GM19023 (cell line): ENCODE results near the gene PUS1.
"Not testable (repeated sequence)": the region's sequence is repeated elsewhere in the genome, so short reads cannot be mapped to it uniquely, and the experiment has no call there.

ENCODE experiments used
- ATAC-seq: cut with Tn5 transposase; IDR thresholded peaks from one replicate; pipeline ENCODE4 v1.9.1; 2021; ENCODE audit warnings: mild to moderate bottlenecking, moderate library complexity; ENCODE audit not compliant: unreplicated experiment

The PUS1 gene

GRCh38 chr12:131959116-131959515 is 30.0 kb downstream of the PUS1 start:
- ATAC-seq: no peak

DNA sequence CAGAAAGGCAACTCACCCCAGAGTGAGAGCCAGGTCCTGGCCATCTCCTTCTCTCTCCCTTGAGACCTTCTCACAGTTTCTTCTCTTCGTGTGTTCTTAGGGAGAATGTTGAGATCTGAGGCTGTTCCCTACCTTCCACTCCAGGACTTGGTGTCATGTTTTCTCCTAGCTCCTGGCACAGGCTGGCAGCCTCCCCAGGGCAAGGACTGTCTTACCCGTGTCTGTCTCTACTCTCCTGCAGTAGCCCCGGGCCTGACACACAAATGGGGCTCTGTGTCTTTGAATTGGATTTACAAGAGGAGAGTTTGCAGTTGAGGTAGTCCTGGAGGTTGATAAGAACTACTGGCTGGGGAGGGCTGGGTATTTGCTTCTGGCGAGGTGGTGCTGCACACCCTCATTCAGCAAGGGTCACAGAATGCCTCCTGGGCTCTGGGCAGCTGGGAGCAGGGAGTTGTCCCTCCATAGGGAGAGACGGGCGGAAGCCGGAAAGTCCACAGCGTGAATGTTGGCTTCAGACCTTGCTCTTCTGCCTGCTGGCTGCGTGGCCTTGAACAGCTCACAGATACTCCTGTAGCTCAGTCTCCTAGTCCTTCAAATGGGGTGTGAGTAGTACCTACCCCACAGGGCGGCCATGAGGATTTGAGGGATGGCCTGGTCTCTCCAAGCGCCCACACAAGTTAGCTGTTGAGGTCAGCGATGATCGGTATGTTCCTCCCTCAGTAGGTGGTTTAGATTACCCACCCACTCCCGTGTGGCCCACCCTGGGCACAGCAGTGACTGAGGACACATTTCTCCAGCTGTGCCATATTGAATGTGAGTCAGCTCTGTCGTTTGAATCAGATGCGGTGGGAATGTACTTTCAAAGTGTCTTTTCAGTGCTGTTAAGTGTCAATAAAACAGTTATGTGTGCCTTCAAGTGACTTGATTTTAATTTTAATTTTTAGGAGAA is 30.8 kb downstream of the PUS1 start:
- ATAC-seq: no peak

- ATAC-seq: not testable (repeated sequence)
These were observed 31.7 kb downstream of the PUS1 start for GRCh38 chr12:131960590-131961325.

DNA sequence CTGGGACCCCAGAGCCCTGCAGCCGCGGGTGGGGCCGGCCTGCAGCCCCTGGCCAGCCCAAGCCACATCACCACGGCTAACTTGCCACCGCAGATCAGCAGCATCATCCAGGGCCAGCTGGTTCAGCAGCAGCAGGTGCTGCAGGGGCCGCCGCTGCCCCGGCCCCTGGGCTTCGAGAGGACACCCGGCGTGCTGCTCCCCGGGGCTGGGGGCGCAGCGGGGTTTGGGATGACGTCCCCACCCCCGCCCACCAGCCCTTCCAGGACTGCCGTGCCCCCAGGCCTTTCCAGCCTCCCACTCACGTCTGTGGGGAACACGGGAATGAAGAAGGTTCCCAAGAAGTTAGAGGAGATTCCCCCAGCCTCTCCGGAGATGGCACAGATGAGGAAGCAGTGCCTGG is 32.3 kb downstream of the PUS1 start:
- not testable (repeated sequence) for ATAC-seq

- no peak for ATAC-seq
These were observed 33.0 kb downstream of the PUS1 start for GRCh38 chr12:131962069-131962468.

GRCh38 chr12:131963381-131963780 is 34.3 kb downstream of the PUS1 start:
- no peak for ATAC-seq

DNA sequence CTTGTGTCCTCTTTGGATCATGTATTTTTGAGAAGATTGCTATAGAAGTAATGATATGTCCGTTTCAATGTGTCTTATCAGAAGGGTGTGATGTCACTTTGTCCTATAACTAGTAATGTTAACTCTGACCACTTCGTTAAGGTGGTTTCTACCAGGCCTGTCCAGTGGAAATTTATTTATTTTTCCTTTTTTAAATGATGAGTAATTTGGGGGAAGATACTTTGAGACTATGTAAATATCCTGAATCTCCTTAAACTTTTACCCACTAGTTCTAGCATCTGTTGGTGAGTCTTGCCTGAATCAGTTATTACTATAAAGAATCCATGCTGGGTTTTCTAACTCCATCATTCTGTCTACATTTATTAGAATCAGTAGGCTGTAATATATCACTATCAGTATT is 36.0 kb downstream of the PUS1 start:
- no peak for ATAC-seq

- ATAC-seq: no peak
These were observed 42.1 kb downstream of the PUS1 start for GRCh38 chr12:131971226-131971625.

DNA sequence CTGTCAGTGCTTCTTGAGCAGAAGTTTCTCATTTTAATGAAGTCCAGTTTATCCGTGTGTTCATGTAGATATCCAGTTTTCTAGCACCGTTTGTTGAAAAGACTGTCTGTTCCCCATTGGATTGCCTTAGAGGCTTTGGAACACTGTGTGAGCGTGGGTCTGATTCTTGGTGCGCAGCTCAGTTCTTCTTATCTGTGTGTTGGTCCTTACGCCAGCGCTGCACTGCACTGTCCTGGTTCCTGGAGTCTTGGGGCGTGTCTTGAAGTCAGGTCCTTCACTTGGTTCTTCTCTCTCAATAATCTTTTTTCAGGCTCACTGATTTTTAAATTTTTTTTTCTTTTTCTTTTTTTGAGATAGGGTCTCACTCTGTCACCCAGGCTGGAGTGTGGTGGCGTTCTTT is 46.2 kb downstream of the PUS1 start:
- ATAC-seq: no peak

- ATAC-seq: no peak
These were observed 50.5 kb downstream of the PUS1 start for GRCh38 chr12:131979606-131980005.

- no peak for ATAC-seq
These were observed 51.2 kb downstream of the PUS1 start for GRCh38 chr12:131980263-131980662.

DNA sequence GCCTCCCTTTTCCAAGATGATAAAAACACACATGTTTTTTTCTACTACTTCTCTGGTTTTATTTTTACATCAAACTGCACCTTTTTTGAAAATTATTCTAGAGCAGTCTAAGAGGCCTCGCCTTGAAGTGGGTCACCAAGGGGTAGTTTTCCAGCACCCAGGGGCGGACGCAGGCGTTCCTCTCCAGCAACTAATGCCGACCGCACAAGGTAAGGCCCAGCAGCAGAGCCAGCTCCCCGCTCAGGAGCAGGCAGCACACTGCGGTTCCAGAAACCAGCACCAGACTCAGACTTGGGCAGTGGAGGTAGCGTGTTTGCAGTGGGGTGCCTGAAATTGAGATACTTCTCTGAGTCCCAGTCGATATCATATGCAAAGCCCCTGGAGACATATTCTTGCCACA is 52.3 kb downstream of the PUS1 start:
- ATAC-seq: no peak

- ATAC-seq: no peak
These were observed 53.0 kb downstream of the PUS1 start for GRCh38 chr12:131982041-131982440.

GRCh38 chr12:131983026-131983425 is 54.0 kb downstream of the PUS1 start:
- ATAC-seq: no peak

DNA sequence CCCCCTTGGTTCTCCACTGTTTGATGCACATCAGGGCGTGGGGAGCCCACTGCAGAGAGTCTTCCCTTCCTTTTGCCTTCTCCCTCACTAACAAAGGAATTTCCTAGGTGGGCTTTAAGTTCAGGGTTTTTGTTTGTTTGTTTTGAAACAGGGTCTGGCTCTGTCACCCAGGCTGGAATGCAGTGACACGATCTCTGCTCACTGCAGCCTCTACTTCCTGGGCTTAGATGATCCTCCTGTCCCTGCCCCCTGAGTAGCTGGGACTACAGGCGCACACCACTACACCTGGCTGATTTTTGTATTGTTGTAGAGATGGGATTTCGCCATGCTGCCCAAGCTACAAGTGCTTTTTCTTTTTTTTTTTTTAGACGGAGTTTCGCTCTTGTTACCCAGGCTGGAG is 54.5 kb downstream of the PUS1 start:
- no peak for ATAC-seq

GRCh38 chr12:131984334-131984733 is 55.3 kb downstream of the PUS1 start:
- no peak for ATAC-seq

- not testable (repeated sequence) for ATAC-seq
These were observed 56.4 kb downstream of the PUS1 start for GRCh38 chr12:131985510-131985875.

DNA sequence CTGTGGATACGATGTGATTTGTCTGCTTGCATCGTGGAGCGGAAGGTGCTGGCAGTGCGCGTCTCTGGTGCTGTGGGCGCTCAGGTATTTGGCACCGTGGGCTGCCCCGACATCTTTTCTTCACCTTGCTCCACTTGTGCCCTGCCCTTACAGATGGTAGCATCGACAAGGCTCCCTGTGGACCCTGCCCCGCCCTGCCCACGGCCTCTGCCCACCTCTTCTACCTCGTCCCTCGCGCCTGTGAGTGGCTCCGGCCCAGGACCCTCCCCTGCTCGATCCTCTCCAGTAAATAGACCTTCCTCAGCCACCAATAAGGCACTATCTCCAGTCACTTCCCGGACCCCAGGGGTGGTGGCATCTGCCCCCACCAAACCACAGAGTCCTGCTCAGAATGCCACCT is 57.3 kb downstream of the PUS1 start:
- no peak for ATAC-seq

DNA sequence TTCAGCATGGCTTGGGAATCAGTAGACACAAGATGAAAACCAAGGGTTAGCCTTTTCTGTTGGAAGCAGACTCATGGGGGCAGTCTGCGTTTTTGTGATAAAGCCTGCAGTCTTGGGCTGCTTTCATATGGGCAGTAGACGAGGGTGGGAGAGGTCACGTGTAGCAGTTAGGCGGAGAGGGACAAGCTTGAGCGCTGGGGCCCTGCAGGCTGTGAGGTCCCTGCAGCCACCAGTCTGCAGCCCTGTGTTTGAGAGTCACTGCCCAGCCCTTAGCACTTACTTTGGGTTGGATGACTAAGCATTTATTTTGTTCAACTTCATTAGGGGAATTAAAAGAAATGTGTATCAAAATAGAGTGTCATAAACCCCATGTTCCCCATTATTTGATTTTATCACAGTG is 57.8 kb downstream of the PUS1 start:
- ATAC-seq: no peak

DNA sequence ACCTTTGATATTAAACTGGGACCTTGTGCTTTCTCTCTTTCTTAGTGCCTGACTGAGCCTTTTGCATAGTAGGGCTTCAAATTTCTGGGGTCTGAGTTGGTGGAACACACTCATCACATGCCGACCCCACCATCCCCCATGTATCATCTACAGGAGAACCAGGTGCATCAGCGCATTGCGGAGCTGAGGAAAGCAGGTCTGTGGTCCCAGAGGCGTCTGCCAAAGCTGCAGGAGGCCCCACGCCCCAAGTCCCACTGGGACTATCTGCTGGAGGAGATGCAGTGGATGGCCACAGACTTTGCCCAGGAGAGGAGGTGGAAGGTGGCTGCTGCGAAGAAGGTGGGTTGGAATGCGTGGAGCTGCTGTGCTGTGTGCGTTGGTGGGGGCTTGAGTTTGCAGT is 58.5 kb downstream of the PUS1 start:
- no peak for ATAC-seq

DNA sequence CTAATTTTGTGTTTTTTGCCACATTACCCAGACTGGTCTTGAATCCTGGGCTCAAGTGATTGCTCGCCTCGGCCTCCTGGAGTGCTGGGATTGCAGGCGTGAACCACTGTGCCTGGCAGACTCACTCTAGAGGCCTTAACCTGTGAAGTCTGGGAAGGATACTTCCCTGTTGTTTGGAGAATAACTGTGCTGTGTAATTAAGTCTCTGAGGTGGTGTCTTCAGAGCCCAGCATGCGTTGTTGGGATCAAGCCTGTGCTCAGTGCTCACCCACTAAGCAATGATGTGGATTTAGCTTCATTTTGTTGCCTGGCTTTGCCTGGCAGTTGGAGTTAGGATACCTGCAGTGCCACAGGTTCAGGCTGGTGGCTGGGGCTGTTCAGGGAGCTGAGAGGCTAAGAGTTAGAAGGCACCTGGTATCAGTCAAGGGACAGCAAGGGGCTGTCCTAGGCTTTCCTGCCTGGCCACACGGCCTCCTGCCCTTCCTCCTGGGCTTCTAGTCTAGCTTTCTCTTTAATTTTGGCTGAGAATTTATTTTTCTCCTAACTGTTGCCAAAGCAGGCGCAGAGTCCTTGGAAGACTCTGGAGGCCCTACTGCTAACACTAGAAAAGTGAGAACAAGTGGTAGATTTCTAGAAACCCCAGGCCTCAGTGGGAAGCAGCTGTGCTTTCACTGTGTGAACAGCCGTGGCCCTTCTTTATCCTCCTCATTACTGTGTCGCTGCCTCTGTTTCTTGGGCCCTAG is 59.1 kb downstream of the PUS1 start:
- ATAC-seq: no peak
